HepG2 (cell line): ENCODE data around the gene TNNI3.

Experiments used
- CEBPB ChIP-seq: IDR thresholded peaks from 2 replicates; pipeline ENCODE4 v1.6.1; 2011; ENCODE audit warnings: low read depth, low read length, improper control_type of control experiment, borderline replicate concordance
- CREB1 ChIP-seq, 2 experiments: fragments of 450-650 bp in 1 of 2; IDR thresholded peaks; 2 replicates each; pipeline ENCODE4 v1.6.1; 2016 to 2017; ENCODE audit warnings: control low read depth in 1 of 2, mild to moderate bottlenecking in 1 of 2, missing compliant biosample characterization in 1 of 2, missing genetic modification characterization in 1 of 2
- CREM ChIP-seq, 2 experiments: sonication (generic) in 1 of 2; formaldehyde crosslinking in 1 of 2; IDR thresholded peaks; 2 replicates each; pipeline versions ENCODE4 v1.4.0 to v1.6.1; 2016 to 2020; ENCODE audit warnings: antibody characterized with exemption in 1 of 2, mild to moderate bottlenecking in 1 of 2, missing genetic modification reagents in 1 of 2
- DPF2 ChIP-seq: sonication (generic); formaldehyde crosslinking; IDR thresholded peaks from 2 replicates; pipeline ENCODE4 v1.4.0; 2020; ENCODE audit warnings: mild to moderate bottlenecking, low read depth, missing genetic modification reagents, borderline replicate concordance
- ETV6 ChIP-seq: sonication (generic); formaldehyde crosslinking; conservative IDR thresholded peaks from 2 replicates; pipeline ENCODE4 v1.4.0; 2020; ENCODE audit warnings: missing genetic modification reagents
- RARG ChIP-seq: sonication (generic); formaldehyde crosslinking; IDR thresholded peaks from 2 replicates; pipeline ENCODE4 v1.4.0; 2020; ENCODE audit warnings: low read depth, mild to moderate bottlenecking, missing genetic modification reagents
- ZSCAN29 ChIP-seq: sonication (generic); formaldehyde crosslinking; conservative IDR thresholded peaks from 2 replicates; pipeline ENCODE4 v1.4.0; 2020; ENCODE audit warnings: mild to moderate bottlenecking, missing genetic modification reagents
- TF ChIP-seq, protein P1 (sequence below): sonication (generic); formaldehyde crosslinking; IDR thresholded peaks from 2 replicates; pipeline ENCODE4 v1.4.0; 2020; ENCODE audit warnings: mild to moderate bottlenecking, missing genetic modification reagents
- TF ChIP-seq, protein P2 (sequence below): sonication (generic); formaldehyde crosslinking; IDR thresholded peaks from 2 replicates; pipeline ENCODE4 v1.5.0; 2020; ENCODE audit warnings: mild to moderate bottlenecking, missing genetic modification reagents, moderate library complexity

DNA sequence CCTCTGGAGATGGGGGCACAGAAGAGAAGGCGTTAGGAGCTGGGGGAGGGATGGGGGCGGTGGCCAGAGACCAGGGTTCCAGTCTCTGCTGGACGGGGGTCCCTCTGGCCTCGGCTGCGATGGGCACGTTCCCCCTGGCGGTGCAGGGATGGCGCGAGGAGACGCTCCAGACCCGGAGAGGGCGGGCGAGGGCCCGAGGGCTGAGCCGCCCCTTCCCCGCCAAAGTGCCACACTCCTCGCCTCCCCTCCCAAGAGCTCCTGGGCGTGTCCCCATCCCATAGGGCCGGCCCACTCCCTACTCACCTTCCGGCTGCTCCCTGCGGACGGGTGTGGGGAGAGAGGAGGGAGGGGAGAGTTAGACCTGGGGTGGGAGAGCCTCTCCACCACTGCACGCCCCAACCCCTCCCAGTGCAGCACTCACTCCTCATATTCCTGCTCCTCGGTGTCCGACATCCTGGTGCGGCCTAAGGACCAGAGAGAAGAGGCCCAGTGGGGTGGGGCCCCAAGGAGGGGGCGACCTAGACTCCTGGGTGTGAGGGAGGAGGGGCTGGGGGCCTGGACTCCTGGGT, 10.7 kb downstream of the TNNI3 start:
- TF ChIP-seq CREB1 (IDR thresholded peaks at IDR 0.05) (no peak), CREB1 (CRISPR knock-in tag; IDR thresholded peaks at IDR 0.05) (no peak), DPF2 (CRISPR knock-in tag) (no peak), RARG (CRISPR knock-in tag) (no peak), ETV6 (CRISPR knock-in tag) (no peak), ZSCAN29 (CRISPR knock-in tag) (no peak), CREM (IDR thresholded peaks at IDR 0.05) (no peak), CREM (CRISPR knock-in tag; IDR thresholded peaks at IDR 0.05) (no peak), CEBPB (no peak)
- TF ChIP-seq, protein P1, sequence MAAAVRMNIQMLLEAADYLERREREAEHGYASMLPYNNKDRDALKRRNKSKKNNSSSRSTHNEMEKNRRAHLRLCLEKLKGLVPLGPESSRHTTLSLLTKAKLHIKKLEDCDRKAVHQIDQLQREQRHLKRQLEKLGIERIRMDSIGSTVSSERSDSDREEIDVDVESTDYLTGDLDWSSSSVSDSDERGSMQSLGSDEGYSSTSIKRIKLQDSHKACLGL (CRISPR knock-in tag): no peak
- TF ChIP-seq, protein P2, sequence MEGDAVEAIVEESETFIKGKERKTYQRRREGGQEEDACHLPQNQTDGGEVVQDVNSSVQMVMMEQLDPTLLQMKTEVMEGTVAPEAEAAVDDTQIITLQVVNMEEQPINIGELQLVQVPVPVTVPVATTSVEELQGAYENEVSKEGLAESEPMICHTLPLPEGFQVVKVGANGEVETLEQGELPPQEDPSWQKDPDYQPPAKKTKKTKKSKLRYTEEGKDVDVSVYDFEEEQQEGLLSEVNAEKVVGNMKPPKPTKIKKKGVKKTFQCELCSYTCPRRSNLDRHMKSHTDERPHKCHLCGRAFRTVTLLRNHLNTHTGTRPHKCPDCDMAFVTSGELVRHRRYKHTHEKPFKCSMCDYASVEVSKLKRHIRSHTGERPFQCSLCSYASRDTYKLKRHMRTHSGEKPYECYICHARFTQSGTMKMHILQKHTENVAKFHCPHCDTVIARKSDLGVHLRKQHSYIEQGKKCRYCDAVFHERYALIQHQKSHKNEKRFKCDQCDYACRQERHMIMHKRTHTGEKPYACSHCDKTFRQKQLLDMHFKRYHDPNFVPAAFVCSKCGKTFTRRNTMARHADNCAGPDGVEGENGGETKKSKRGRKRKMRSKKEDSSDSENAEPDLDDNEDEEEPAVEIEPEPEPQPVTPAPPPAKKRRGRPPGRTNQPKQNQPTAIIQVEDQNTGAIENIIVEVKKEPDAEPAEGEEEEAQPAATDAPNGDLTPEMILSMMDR (CRISPR knock-in tag): no peak
